ENCODE data around the gene CST11.

The CST11 gene

DNA sequence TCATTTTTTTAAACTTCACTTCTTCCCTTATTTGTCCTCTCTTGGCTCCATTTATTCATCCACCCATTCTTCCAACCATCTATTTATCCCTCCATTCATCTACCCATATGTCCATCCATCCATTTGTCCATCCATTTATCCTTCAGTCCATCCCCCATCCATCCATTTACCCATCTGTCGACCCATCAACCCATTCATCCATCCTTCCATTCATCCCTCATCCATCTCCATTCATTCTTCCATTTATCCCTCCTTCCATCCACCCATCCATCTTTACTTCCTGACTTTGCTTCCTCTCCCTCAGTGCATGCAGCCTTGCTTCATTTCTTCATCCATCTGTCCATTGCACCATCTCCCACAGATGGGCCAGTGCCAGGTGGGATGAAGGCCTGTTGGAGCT lies 1.8 kb downstream of the CST11 start:
- DNase-seq (ENCODE audit: low spot score) (no peak), ATAC-seq (ENCODE audit: low read depth) (no peak)
- Histone ChIP-seq H3K27me3 (ENCODE audit: insufficient read depth, poor library complexity, severe bottlenecking) (no peaks in the 10 kb centered on the region), H3K4me1 (ENCODE audit: insufficient read depth, poor library complexity, severe bottlenecking) (peaks cover under 1% of the 10 kb centered on the region), H3K4me3 (ENCODE audit: severe bottlenecking) (no peak overlapping the region), H3K9me3 (ENCODE audit: severe bottlenecking) (no peaks in the 10 kb centered on the region), H3K36me3 (ENCODE audit: low read depth) (no peaks in the 10 kb centered on the region), H3K27ac (ENCODE audit: poor library complexity, severe bottlenecking) (no peak overlapping the region)
- TF ChIP-seq, protein P1, sequence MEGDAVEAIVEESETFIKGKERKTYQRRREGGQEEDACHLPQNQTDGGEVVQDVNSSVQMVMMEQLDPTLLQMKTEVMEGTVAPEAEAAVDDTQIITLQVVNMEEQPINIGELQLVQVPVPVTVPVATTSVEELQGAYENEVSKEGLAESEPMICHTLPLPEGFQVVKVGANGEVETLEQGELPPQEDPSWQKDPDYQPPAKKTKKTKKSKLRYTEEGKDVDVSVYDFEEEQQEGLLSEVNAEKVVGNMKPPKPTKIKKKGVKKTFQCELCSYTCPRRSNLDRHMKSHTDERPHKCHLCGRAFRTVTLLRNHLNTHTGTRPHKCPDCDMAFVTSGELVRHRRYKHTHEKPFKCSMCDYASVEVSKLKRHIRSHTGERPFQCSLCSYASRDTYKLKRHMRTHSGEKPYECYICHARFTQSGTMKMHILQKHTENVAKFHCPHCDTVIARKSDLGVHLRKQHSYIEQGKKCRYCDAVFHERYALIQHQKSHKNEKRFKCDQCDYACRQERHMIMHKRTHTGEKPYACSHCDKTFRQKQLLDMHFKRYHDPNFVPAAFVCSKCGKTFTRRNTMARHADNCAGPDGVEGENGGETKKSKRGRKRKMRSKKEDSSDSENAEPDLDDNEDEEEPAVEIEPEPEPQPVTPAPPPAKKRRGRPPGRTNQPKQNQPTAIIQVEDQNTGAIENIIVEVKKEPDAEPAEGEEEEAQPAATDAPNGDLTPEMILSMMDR (IDR thresholded peaks at IDR 0.05; ENCODE audit: poor library complexity, severe bottlenecking), result no peak

DNA sequence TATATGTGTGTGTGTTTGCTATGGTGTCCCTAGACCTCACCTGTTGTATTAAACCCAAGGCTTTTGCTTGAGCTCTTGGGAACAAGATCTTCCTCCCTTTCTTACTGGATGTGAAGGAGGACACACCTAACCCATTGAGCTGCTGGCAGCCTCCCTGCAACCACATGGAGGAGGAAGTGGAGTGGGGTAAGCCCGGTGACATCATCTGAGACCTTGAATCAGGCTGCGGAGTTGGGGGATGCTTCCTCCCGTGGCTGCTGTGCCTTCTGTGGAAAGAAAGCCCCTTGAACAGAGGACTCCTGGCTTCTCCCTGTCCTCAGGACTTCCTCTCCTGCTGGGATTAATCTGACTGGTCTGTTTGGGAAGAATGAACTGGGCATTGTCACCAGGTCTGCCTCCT lies 3.3 kb downstream of the CST11 start:
- Histone ChIP-seq H3K4me1 (ENCODE audit: insufficient read depth, poor library complexity, severe bottlenecking) (peaks cover 6% of the 10 kb centered on the region), H3K27ac (ENCODE audit: poor library complexity, severe bottlenecking) (no peak overlapping the region), H3K4me3 (ENCODE audit: severe bottlenecking) (no peak overlapping the region), H3K36me3 (ENCODE audit: low read depth) (no peaks in the 10 kb centered on the region), H3K27me3 (ENCODE audit: insufficient read depth, poor library complexity, severe bottlenecking) (no peaks in the 10 kb centered on the region), H3K9me3 (ENCODE audit: severe bottlenecking) (no peaks in the 10 kb centered on the region)
- no peak for DNase-seq (ENCODE audit: low spot score)
- ATAC-seq (ENCODE audit: low read depth), result no peak
- TF ChIP-seq, protein P1 (IDR thresholded peaks at IDR 0.05; ENCODE audit: poor library complexity, severe bottlenecking), result no peak

DNA sequence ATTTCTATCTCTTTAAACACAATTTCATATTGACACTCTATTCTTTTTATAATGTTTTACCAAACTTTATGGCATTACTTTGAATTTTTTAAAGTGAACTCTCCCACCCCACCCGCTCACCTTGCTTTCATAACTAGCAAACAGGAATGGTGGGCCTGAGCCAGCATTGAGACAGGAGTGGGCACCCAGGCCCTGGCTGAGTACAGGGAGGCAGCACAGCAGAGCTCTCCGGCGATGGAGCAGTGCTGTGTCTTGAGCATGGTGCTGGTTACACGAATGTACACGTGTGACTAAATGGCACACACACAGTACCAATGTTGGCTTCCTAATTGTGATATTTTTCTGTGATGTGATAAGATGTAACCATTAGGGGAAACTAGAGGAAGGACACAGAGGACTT lies 4.5 kb downstream of the CST11 start:
- Histone ChIP-seq H3K27ac (ENCODE audit: poor library complexity, severe bottlenecking) (no peak overlapping the region), H3K4me3 (ENCODE audit: severe bottlenecking) (no peak overlapping the region), H3K4me1 (ENCODE audit: insufficient read depth, poor library complexity, severe bottlenecking) (peaks cover 6% of the 10 kb centered on the region), H3K9me3 (ENCODE audit: severe bottlenecking) (no peaks in the 10 kb centered on the region), H3K36me3 (ENCODE audit: low read depth) (no peaks in the 10 kb centered on the region), H3K27me3 (ENCODE audit: insufficient read depth, poor library complexity, severe bottlenecking) (no peaks in the 10 kb centered on the region)
- DNase-seq (ENCODE audit: low spot score) (no peak), ATAC-seq (ENCODE audit: low read depth) (no peak)
- TF ChIP-seq, protein P1 (IDR thresholded peaks at IDR 0.05; ENCODE audit: poor library complexity, severe bottlenecking), result no peak

DNA sequence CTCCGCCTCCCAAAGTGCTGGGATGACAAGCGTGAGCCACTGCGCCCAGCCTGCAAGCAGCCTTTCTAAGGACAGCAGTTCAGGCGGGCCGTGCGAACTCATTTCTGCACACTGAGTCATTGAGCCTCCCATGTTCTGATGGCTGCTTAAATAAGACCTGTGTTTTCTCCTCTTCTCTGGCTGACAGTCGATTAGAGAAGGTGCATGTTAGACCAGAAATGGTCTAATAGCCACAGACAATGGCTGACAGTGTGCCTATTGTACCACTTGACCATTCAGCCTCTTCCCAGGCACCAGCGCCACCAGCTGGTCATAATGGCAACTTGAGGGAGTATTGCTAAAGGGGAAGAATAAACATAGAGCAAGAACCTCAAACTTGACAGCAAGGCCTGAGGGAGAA lies 6.2 kb downstream of the CST11 start:
- ATAC-seq (ENCODE audit: low read depth) (no peak), DNase-seq (ENCODE audit: low spot score) (no peak)

DNA sequence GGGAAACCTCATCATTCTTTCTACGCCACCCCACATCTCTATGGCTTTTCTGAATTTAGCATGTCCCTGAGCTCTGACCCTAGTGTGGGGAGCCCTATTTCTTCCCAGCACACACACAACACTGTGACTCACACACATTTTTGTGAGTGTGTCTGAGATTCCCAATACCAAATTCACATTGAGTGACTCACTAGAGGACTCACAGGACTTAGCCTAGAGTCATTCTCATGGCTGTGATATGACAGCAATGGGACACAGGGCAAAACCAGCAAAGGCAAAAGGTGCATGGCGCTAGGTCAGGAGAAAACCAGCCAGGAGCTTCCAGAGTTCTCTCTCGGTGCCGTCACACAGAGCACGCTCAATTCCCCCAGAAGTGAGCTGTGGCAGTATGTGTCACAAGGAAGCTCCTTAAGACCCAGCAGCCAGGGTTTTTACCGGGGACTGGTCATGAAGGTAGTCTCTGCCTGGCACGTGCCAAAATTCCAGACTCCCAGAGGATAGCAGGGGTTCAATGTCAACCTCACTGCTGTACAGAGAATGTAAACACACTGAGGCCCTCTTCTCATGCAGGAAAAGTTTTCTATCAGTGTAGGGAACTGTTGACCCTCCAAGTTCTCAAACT lies 7.0 kb downstream of the CST11 start:
- H3K9me3 ChIP-seq (ENCODE audit: severe bottlenecking), result no peaks in the 10 kb centered on the region
- no peak overlapping the region for H3K27ac ChIP-seq (ENCODE audit: poor library complexity, severe bottlenecking)
- H3K27me3 ChIP-seq (ENCODE audit: insufficient read depth, poor library complexity, severe bottlenecking), result no peaks in the 10 kb centered on the region
- no peak overlapping the region for H3K4me3 ChIP-seq (ENCODE audit: severe bottlenecking)
- no peaks in the 10 kb centered on the region for H3K36me3 ChIP-seq (ENCODE audit: low read depth)
- ATAC-seq (ENCODE audit: low read depth), result peak; percentile 67; the same call in 2 of the 3 replicates
- TF ChIP-seq, protein P1 (IDR thresholded peaks at IDR 0.05; ENCODE audit: poor library complexity, severe bottlenecking), result no peak
- DNase-seq (ENCODE audit: low spot score), result no peak
- peaks cover 6% of the 10 kb centered on the region for H3K4me1 ChIP-seq (ENCODE audit: insufficient read depth, poor library complexity, severe bottlenecking)

More for the DNA sequence above, 6.2 kb downstream of the CST11 start:
- Histone ChIP-seq H3K36me3 (ENCODE audit: low read depth) (no peaks in the 10 kb centered on the region), H3K27me3 (ENCODE audit: insufficient read depth, poor library complexity, severe bottlenecking) (no peaks in the 10 kb centered on the region), H3K4me1 (ENCODE audit: insufficient read depth, poor library complexity, severe bottlenecking) (peaks cover 6% of the 10 kb centered on the region), H3K9me3 (ENCODE audit: severe bottlenecking) (no peaks in the 10 kb centered on the region), H3K4me3 (ENCODE audit: severe bottlenecking) (no peak overlapping the region), H3K27ac (ENCODE audit: poor library complexity, severe bottlenecking) (no peak overlapping the region)
- TF ChIP-seq, protein P1 (IDR thresholded peaks at IDR 0.05; ENCODE audit: poor library complexity, severe bottlenecking), result peak; percentile 15
